Duodenal mucosa (tissue), 2 donors: ENCODE data around the gene CIC.

Source experiments
- H3K27ac ChIP-seq: one replicate; pipeline ENCODE4 v1.7.0; 2013; ENCODE audit warnings: low read depth, low read length
- H3K27me3 ChIP-seq, 2 donors: one replicate each; pipeline ENCODE4 v1.7.0; 2013; ENCODE audit warnings: low read length in 2 of 2, control low read depth in 1 of 2; ENCODE audit not compliant: insufficient read depth in 2 of 2, control insufficient read depth in 1 of 2
- H3K36me3 ChIP-seq, 2 donors: one replicate each; pipeline ENCODE4 v1.7.0; 2013; ENCODE audit warnings: low read length in 2 of 2, control low read depth in 1 of 2; ENCODE audit not compliant: insufficient read depth in 2 of 2, control insufficient read depth in 1 of 2
- H3K4me1 ChIP-seq, 2 donors: one replicate each; pipeline ENCODE4 v1.7.0; 2013; ENCODE audit warnings: low read length in 2 of 2, control low read depth in 1 of 2; ENCODE audit not compliant: insufficient read depth in 2 of 2, control insufficient read depth in 1 of 2
- H3K4me3 ChIP-seq, 2 donors: one replicate each; pipeline ENCODE4 v1.7.0; 2013; ENCODE audit warnings: low read length in 2 of 2, low read depth in 1 of 2
- H3K9ac ChIP-seq, 2 donors: one replicate each; pipeline ENCODE4 v1.7.0; 2013; ENCODE audit warnings: low read length in 2 of 2, low read depth in 1 of 2
- H3K9me3 ChIP-seq, 2 donors: one replicate each; pipeline ENCODE4 v1.7.0; 2013; ENCODE audit warnings: low read length in 2 of 2, control low read depth in 1 of 2; ENCODE audit not compliant: control insufficient read depth in 1 of 2

Gene CIC

DNA sequence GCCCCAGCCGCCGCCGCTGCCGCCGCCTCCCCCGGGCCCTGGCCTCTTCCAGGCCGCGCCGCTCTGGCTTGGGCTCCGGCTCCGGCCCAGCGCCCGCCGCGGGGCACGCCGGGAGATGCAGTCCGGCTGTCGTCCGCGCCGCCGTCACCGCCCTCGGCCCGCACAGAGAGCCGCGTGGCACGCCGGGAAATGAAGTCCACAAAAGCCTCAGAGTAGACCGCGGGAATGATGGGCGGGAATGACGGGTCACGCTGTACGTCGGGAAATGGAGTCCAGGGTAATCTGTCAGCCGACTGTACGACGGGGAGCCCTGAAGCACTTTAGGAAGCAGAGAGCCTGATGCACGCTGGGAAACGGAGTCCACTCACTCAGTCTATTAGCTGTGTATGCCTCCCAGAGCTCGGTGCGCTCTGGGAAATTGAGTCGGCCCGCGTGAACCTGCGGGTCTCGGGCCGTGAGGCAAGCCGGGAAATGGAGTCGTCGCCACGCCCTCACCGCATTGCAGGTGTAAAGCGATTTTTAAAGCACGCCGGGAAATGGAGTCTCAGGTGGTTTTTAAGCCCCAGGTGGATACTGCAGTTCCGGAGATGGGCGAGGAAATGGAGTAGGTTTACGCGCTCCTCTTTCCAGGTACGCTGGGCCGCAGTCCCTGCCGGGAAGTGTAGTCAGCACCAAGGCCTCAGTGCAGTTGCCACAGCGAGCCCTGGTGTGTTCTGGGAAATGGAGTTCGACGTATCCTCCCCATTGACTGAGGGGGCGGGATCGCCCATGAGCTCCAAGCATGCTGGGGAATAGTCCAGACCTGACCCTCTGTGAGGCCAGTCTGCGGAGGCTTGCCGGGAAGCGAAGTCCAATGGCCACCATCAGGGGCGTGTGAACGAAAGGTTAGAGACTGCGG is 26.3 kb upstream of the CIC start, which contains the start of gene GSK3A:
Gene GSK3A (minus strand): TSS at position 91 of the 898 bp plus-strand sequence. CDS start 137 bp downstream, outside the sequence.
- Histone ChIP-seq H3K27me3 (no peaks in the 10 kb centered on the region), H3K36me3 (peaks cover 0 to 21% of the 10 kb centered on the region in 2 donors), H3K4me3 (peak within 1 kb of the TSS; percentile 79 to 94), H3K4me1 (peaks cover 14 to 29% of the 10 kb centered on the region in 2 donors), H3K9ac (peak within 1 kb of the TSS; percentile 96), H3K9me3 (no peaks in the 10 kb centered on the region), H3K27ac (peak within 1 kb of the TSS; percentile 86)

DNA sequence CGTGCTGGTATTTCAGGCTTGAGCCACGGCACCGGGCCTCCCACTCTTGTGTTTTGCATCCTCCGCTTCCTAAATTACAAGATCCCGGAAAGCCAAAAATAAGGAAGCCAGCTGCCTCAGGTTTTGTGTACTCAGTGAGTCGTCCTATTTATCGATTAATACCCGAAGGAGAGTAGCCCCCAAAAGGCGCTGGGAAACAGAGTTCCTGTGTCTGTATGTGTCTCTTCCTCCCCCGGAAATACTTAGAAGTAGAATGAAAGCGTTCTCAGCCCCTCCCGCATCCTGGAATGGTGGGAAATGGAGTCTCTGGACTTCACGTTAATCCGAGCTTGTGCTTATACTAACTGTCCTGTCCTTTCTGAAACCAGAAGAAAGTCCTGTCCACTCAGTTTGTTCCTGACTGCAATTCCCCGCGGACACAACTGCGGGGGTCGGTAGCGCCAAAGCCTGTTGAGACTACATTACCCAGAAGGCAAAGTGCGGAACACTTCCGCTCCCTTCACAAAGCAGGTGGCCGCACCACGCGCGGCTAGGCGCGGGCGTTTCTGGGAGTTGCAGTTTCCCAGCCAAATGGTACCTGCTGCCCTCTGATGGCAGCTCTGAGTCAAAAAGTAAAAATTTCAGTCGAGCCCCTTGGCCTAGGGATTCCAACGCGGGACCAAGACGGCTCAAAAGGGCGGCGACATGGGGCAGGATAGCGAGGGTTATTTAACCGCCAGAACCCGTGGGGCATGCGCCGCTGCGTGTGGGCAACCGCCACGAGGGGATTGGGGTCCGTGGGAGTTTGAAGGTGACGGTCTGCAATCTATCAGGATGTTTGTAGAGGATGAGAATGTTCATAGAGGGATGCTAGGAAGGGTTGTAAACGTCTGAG is 24.5 kb upstream of the CIC start:
- peak overlapping the region; percentile 79 to 94 for H3K4me3 ChIP-seq
- H3K9me3 ChIP-seq = no peaks in the 10 kb centered on the region
- peaks cover 14 to 29% of the 10 kb centered on the region in 2 donors for H3K4me1 ChIP-seq
- peak overlapping the region; percentile 86 for H3K27ac ChIP-seq
- H3K9ac ChIP-seq = peak overlapping the region; percentile 75 to 94
- peaks cover 5 to 24% of the 10 kb centered on the region in 2 donors for H3K36me3 ChIP-seq
- no peaks in the 10 kb centered on the region for H3K27me3 ChIP-seq

DNA sequence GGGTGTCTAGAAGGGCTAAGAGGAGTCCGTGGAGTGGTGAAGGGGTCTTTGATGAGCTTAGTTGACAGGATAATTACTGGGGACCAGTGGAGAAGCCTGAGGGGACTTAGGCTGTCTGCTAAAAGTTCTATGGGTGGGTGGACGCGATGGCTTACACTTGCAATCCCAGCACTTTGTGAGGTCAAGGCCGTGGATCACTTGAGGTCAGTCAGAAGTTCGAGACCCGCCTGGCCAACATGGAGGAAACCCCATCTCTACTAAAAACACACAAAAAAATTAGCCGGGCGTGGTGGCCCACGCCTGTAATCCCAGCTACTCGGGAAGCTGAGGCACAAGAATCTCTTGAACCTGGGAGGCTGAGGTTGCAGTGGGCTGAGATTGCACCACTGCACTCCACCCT is 23.8 kb upstream of the CIC start:
- Histone ChIP-seq H3K27me3 (no peaks in the 10 kb centered on the region), H3K4me3 (peak overlapping the region; percentile 79 to 94), H3K27ac (no peak overlapping the region), H3K36me3 (peaks cover 6 to 23% of the 10 kb centered on the region in 2 donors), H3K9ac (peak overlapping the region; percentile 35 to 75), H3K4me1 (peaks cover 17 to 33% of the 10 kb centered on the region in 2 donors), H3K9me3 (no peaks in the 10 kb centered on the region)

DNA sequence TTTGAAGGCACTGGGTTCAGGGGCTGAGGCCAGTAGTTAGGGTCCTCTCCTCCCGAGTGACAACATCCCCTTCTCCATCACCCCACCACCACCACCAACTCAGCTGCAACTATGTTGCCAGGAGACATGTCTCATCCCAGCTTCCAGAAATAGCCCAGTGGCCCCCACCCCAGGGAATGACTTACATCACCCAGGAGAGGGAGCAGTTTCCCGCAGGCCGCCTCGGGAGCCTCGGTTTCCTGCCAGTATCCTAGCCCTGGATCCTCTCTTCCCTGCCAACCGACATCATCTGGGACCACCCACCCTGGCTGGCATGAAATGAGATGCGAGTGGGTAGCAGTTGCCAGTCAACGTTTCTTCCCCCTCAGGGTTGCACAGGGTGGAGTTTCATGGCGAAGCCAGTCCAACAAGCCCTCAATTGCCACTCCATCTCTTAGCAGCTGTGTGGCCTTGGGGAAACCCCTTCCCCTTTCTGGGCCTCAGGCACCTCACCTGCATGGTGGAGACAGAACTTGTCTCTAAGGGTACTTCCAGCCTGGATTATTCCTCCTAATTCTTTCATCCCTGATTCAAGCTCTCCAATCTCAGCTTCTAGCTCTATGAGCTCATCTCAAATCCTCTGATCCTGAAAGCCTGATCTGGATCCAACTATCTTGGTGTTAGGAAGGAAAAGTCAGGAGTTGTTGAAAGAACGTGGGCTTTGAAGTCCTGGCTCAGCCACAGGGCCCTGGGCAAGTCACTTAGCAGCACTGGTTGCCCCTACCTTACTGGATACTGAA is 22.7 kb upstream of the CIC start:
- Histone ChIP-seq H3K27me3 (no peaks in the 10 kb centered on the region), H3K36me3 (peaks cover 6 to 19% of the 10 kb centered on the region in 2 donors), H3K9me3 (no peaks in the 10 kb centered on the region), H3K4me1 (peaks cover 8 to 33% of the 10 kb centered on the region in 2 donors), H3K9ac (no peak overlapping the region), H3K4me3 (no peak overlapping the region), H3K27ac (no peak overlapping the region)

DNA sequence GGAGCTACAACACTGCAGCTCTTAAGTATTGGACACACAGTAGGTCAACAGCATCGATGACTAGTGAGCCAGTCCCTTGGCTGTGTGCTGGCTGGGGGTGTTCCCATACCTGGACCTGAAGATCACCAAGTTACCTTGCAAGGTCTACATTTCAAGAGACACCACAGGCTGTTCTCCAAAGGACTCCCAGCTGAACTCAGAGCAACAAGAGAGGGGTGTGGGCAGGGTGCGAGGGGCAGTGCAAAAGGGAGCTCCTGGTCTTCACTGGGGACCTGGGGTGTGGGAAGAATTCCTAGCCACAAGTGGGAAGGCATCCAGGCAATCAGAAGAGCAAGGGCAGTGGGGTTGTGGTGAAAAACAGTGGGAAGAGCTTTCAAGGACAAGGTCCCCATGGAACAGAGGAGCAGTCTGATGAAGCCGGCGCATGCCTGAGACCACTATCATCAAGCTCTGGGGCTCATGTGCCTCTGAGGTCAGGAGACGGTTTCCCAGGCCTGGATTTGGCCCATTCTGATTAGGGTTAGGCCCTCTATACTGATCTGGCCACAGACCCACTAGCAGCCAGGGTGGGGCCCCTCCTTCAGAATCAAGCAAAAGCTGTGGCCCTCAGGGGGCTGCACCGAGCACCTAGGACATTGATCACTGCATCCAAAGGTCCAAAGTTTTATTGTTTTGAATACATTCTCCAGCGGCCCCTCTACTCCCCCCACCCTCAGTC is 22.0 kb upstream of the CIC start:
- no peak overlapping the region for H3K9ac ChIP-seq
- no peak overlapping the region for H3K27ac ChIP-seq
- peaks cover 11 to 34% of the 10 kb centered on the region in 2 donors for H3K4me1 ChIP-seq
- H3K27me3 ChIP-seq = no peaks in the 10 kb centered on the region
- no peaks in the 10 kb centered on the region for H3K9me3 ChIP-seq
- peaks cover 6 to 19% of the 10 kb centered on the region in 2 donors for H3K36me3 ChIP-seq
- no peak overlapping the region for H3K4me3 ChIP-seq

DNA sequence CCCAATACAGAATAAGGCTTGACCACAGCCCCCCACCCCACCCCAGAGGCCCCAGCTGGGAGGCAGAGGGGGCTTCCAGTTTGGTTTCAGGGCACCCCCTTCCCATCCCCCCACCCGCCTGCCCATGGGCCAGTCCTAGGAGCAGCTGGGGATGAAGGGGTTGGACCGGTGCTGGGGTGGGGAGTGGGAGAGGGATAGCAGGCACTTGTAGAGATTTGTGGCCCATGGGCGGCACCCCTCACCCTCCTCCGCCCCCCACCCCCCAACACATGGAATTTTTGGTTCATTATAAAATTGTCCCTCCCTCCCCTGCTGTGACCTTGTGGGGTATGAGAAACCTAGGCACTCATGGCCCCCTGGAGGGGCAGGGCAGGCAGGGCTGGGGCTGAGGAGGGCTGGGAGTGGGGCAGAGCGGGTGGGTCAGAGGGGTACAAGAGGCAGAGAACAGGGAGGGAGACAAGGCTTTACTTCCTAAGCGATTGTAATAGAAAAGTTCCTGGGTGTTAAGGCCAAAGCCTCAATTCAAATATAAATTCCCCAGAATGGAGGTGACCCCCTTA is 21.3 kb upstream of the CIC start:
- Histone ChIP-seq H3K9me3 (no peaks in the 10 kb centered on the region), H3K4me1 (peaks cover 16 to 39% of the 10 kb centered on the region in 2 donors), H3K27ac (no peak overlapping the region), H3K36me3 (peaks cover 6 to 19% of the 10 kb centered on the region in 2 donors), H3K9ac (no peak overlapping the region), H3K4me3 (no peak overlapping the region), H3K27me3 (no peaks in the 10 kb centered on the region)

DNA sequence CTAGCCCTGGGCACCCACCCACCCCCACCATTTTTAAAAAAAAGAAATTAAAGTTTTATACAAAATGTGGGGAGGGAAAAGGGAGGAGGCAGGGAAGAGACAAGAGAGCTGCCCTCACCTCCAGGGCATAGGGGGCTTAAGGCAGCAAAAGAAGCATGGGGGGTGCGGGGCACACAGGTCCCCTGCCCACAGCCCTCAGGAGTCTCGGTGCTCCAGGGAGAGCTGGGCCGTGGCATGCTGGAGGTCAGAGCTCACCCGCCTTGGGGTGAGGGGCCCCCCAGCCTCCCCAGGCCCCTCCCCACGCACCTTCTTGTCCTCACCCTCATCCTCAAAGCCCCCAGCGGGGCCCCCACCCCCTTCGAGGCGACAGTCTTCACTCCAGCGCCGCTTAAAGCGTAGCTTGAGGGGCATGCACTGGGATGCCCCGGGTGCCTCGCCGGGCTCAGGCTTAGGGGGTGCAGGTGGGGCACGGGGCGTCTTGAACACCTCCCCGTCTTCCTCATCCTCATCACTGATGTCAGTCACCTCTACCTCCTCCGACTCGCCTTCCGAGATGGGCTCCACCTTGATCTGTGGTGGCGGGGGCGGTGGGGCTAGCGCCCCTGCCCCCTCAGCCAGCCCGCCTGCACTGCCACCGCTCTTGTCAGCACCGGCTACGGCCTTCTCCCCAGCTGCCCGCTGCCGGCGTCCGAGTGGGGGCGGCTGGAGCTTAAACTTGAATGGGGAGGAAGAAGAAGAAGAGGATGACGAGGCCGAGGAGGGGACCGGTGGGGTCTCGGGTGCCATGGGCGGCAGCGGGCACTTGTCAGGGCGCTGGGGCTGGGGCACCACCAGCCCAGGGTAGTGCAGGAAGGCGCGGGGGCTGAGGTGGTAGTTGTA is 20.5 kb upstream of the CIC start:
- no peak overlapping the region for H3K27ac ChIP-seq

DNA sequence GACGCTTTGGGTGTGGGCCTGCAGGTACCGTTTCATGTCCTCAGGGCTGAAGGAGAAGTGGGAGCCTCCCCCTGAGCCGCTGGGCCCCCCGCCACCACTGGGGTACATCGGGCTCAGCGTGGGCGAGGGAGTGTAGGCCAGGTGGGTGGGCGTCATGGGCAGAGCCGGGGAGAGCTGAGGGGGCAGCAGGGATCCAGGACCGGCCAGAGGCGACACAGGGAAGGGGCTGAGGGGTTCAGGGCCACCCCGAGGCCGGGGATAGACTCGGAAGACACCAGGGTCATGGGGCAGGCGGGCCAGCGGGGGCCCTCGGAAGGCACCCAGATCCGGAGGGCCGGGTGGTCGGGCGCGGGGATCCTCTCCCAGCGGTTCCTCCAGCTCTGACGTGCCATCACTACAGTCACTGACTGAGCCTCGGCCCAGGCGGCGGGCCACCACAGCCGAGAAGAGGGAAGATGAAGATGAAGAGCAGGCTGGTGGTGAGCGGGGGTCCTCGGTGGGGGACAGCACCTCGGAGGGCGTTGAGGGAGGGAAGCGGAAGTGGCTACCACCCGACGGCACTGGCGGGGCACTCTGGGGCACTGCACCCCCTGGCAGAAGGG is 19.8 kb upstream of the CIC start:
- Histone ChIP-seq H3K9me3 (no peaks in the 10 kb centered on the region), H3K9ac (no peak overlapping the region), H3K36me3 (peaks cover 6 to 19% of the 10 kb centered on the region in 2 donors), H3K4me1 (peaks cover 21 to 34% of the 10 kb centered on the region in 2 donors), H3K4me3 (no peak overlapping the region), H3K27ac (no peak overlapping the region), H3K27me3 (no peaks in the 10 kb centered on the region)

More for the DNA sequence above, 20.5 kb upstream of the CIC start:
- Histone ChIP-seq H3K27me3 (no peaks in the 10 kb centered on the region), H3K36me3 (peaks cover 6 to 19% of the 10 kb centered on the region in 2 donors), H3K9me3 (no peaks in the 10 kb centered on the region), H3K4me3 (no peak overlapping the region), H3K4me1 (peaks cover 21 to 40% of the 10 kb centered on the region in 2 donors), H3K9ac (no peak overlapping the region)
